IMR-90 (cell line): ENCODE data around the gene ZNF385C. TPM values are rescaled to one million over a fixed set of nuclear protein-coding genes. Genes with fewer than 3 reads are reported as not detected.
A peak's percentile ranks its signal among the peaks of the same experiment; 100 is the strongest.

Source experiments
- ATAC-seq: fragments of 200-7000 bp; cut with Tn5 transposase; 2 replicates; pipeline ENCODE4 v1.9.1; 2020; ENCODE audit warnings: low read depth, mild to moderate bottlenecking, moderate library complexity
- BruUV-seq: library from RNA; stranded (reverse); fragments of 400-500 nt; replicated peaks from 2 replicates; lab custom pipeline; 2021; lab: Mats Ljungman, UMichigan
- CTCF ChIA-PET: fragments of 300-600 bp; formaldehyde crosslinking; extraction: SDS; loops from one replicate; lab custom pipeline; 2021; ENCODE audit warnings: antibody characterized with exemption; lab: Yijun Ruan, JAX
- POLR2A ChIA-PET: fragments of 300-600 bp; sonication (Branson Sonifier 250); formaldehyde crosslinking; loops from one replicate; lab custom pipeline; 2022; ENCODE audit warnings: antibody characterized with exemption; ENCODE audit not compliant: unreplicated experiment; lab: Charles Lee
- DNase-seq: peaks from one replicate; pipeline ENCODE4 v3.0.0; 2013
- H2AFZ ChIP-seq: replicated peaks from 2 replicates; pipeline ENCODE3; 2013; ENCODE audit warnings: low read length, mild to moderate bottlenecking; ENCODE audit not compliant: poor library complexity
- H2AK5ac ChIP-seq: 2 replicates; pipeline ENCODE4 v1.6.1; 2013; ENCODE audit warnings: low read depth, low read length, inconsistent platforms
- H2AK9ac ChIP-seq: replicated peaks from 2 replicates; pipeline ENCODE3; 2013; ENCODE audit warnings: mild to moderate bottlenecking, low read depth, low read length, moderate library complexity; ENCODE audit not compliant: poor library complexity
- H2BK120ac ChIP-seq: 2 replicates; pipeline ENCODE4 v1.6.1; 2013; ENCODE audit warnings: low read depth, low read length, inconsistent platforms
- H2BK15ac ChIP-seq: 3 replicates; pipeline ENCODE4 v1.6.1; 2013; ENCODE audit warnings: low read depth, low read length, inconsistent platforms
- H2BK20ac ChIP-seq: 2 replicates; pipeline ENCODE4 v1.6.1; 2013; ENCODE audit warnings: low read depth, mild to moderate bottlenecking, inconsistent platforms, low read length, moderate library complexity
- H2BK5ac ChIP-seq: 2 replicates; pipeline ENCODE4 v1.6.1; 2013; ENCODE audit warnings: mild to moderate bottlenecking, low read depth, low read length, inconsistent platforms; ENCODE audit not compliant: poor library complexity, severe bottlenecking
- H3K14ac ChIP-seq: replicated peaks from 2 replicates; pipeline ENCODE4 v1.6.1; 2013; ENCODE audit warnings: low read depth, low read length, inconsistent platforms
- H3K18ac ChIP-seq: 2 replicates; pipeline ENCODE4 v1.6.1; 2013; ENCODE audit warnings: low read depth, low read length, control low read depth
- H3K23ac ChIP-seq: 2 replicates; pipeline ENCODE4 v1.6.1; 2013; ENCODE audit warnings: low read depth, low read length, inconsistent platforms
- H3K27ac ChIP-seq: 2 replicates; pipeline ENCODE4 v1.5.1; 2013; ENCODE audit warnings: mild to moderate bottlenecking, control low read depth, low read length; ENCODE audit not compliant: insufficient read depth
- H3K27me3 ChIP-seq: 2 replicates; pipeline ENCODE4 v1.6.1; 2013; ENCODE audit warnings: low read length; ENCODE audit not compliant: control insufficient read depth, insufficient read depth
- H3K36me3 ChIP-seq: 2 replicates; pipeline ENCODE4 v1.6.1; 2013; ENCODE audit warnings: low read length, mixed read lengths; ENCODE audit not compliant: control insufficient read depth, insufficient read depth
- H3K4ac ChIP-seq: 2 replicates; pipeline ENCODE4 v1.6.1; 2013; ENCODE audit warnings: low read depth, low read length, inconsistent platforms
- H3K4me1 ChIP-seq: 2 replicates; pipeline ENCODE4 v1.6.1; 2013; ENCODE audit warnings: low read length, mixed read lengths; ENCODE audit not compliant: control insufficient read depth, insufficient read depth
- H3K4me2 ChIP-seq: 2 replicates; pipeline ENCODE4 v1.6.1; 2013; ENCODE audit warnings: low read depth, mild to moderate bottlenecking, control low read depth, low read length, moderate library complexity
- H3K4me3 ChIP-seq: 2 replicates; pipeline ENCODE4 v1.5.1; 2013; ENCODE audit warnings: low read depth, mild to moderate bottlenecking, control low read depth, low read length, moderate library complexity; ENCODE audit not compliant: insufficient read depth
- H3K56ac ChIP-seq: 2 replicates; pipeline ENCODE4 v1.6.1; 2013; ENCODE audit warnings: low read length, inconsistent platforms; ENCODE audit not compliant: insufficient read depth; ENCODE audit errors: extremely low read depth
- H3K79me1 ChIP-seq, 2 experiments: 2 replicates each; pipeline ENCODE4 v1.6.1; 2013; ENCODE audit warnings: low read length in 2 of 2, inconsistent platforms in 1 of 2, low read depth in 1 of 2
- H3K9ac ChIP-seq: 2 replicates; pipeline ENCODE4 v1.6.1; 2013; ENCODE audit warnings: low read depth, low read length, control low read depth
- H3K9me1 ChIP-seq: 2 replicates; pipeline ENCODE4 v1.6.1; 2013; ENCODE audit warnings: low read length, inconsistent platforms; ENCODE audit not compliant: insufficient read depth
- H3K9me3 ChIP-seq: 2 replicates; pipeline ENCODE4 v1.6.1; 2013; ENCODE audit warnings: low read length; ENCODE audit not compliant: control insufficient read depth, insufficient read depth
- H4K20me1 ChIP-seq: 2 replicates; pipeline ENCODE4 v1.6.1; 2013; ENCODE audit warnings: low read length, inconsistent platforms; ENCODE audit not compliant: insufficient read depth
- H4K5ac ChIP-seq: 2 replicates; pipeline ENCODE4 v1.6.1; 2013; ENCODE audit warnings: mild to moderate bottlenecking, low read depth, low read length, control low read depth
- H4K8ac ChIP-seq, 2 experiments: 2 replicates each; pipeline ENCODE4 v1.6.1; 2013; ENCODE audit warnings: low read depth in 2 of 2, low read length in 2 of 2, control low read depth in 1 of 2, inconsistent platforms in 1 of 2
- H4K91ac ChIP-seq: 2 replicates; pipeline ENCODE4 v1.6.1; 2013; ENCODE audit warnings: low read depth, low read length, inconsistent platforms; ENCODE audit not compliant: insufficient read depth
- CEBPB ChIP-seq: IDR thresholded peaks from 2 replicates; pipeline ENCODE4 v1.6.1; 2012; ENCODE audit warnings: low read depth, low read length, improper control_type of control experiment
- CHD1 ChIP-seq: IDR thresholded peaks from 2 replicates; pipeline ENCODE4 v1.6.1; 2012; ENCODE audit warnings: low read depth, low read length, improper control_type of control experiment
- MAFK ChIP-seq: IDR thresholded peaks from 2 replicates; pipeline ENCODE4 v1.6.1; 2012; ENCODE audit warnings: low read depth, low read length, improper control_type of control experiment
- MAZ ChIP-seq: IDR thresholded peaks from 2 replicates; pipeline ENCODE4 v1.6.1; 2012; ENCODE audit warnings: low read depth, mild to moderate bottlenecking, low read length, improper control_type of control experiment, moderate library complexity, borderline replicate concordance
- MXI1 ChIP-seq: IDR thresholded peaks from 2 replicates; pipeline ENCODE4 v1.6.1; 2012; ENCODE audit warnings: low read depth, mild to moderate bottlenecking, low read length, moderate library complexity, borderline replicate concordance
- POLR2A ChIP-seq: IDR thresholded peaks from 2 replicates; pipeline ENCODE4 v1.6.1; 2012; ENCODE audit warnings: mild to moderate bottlenecking, low read depth, low read length
- RAD21 ChIP-seq: IDR thresholded peaks from 2 replicates; pipeline ENCODE4 v1.6.1; 2012; ENCODE audit warnings: low read length, improper control_type of control experiment
- RCOR1 ChIP-seq: IDR thresholded peaks from 2 replicates; pipeline ENCODE4 v1.6.1; 2012; ENCODE audit warnings: mild to moderate bottlenecking, low read length, improper control_type of control experiment; ENCODE audit not compliant: insufficient replicate concordance
- RFX5 ChIP-seq: IDR thresholded peaks from 2 replicates; pipeline ENCODE4 v1.8.0; 2012; ENCODE audit warnings: low read depth, mild to moderate bottlenecking, low read length, moderate library complexity
- SMC3 ChIP-seq: fragments of 150-350 bp; IDR thresholded peaks from 2 replicates; pipeline ENCODE4 v1.6.1; 2016; ENCODE audit warnings: low read depth, mild to moderate bottlenecking, antibody characterized with exemption, low read length, moderate library complexity
- WGBS, 2 experiments: methylation state at CpG; one replicate each; pipeline versions ENCODE4 v1.1.5 to v1.1.7; 2013; ENCODE audit warnings: missing lambda C conversion rate in 2 of 2; ENCODE audit not compliant: insufficient read length in 1 of 2; ENCODE audit errors: extremely low coverage in 2 of 2; 5-methylcytosine and 5-hydroxymethylcytosine counted together
- dilution Hi-C: fragments of 300-500 bp; cut with HindIII; formaldehyde crosslinking; loops from one replicate; pipeline ENCODE4 v1.14.3; 2018; ENCODE audit warnings: low sequenced_read_pairs; ENCODE audit not compliant: unreplicated experiment
- in situ Hi-C: fragments of 300-500 bp; cut with MboI; formaldehyde crosslinking; loops from 3 replicates; pipeline ENCODE4 v1.14.3; 2019; ENCODE audit warnings: low sequenced_read_pairs, inconsistent platforms, mixed read lengths
- intact Hi-C: fragments of 100-400 bp; cut with micrococcal nuclease; formaldehyde crosslinking; loops from 2 replicates; pipeline ENCODE4 v1.10.0; 2022
- polyA plus RNA-seq, 3 experiments: library from polyadenylated mRNA; depleted of rRNA; stranded (reverse); fragments of >200 nt; gene quantifications; 2 replicates each; pipeline ENCODE4 v1.2.3, GENCODE V29; 2012; ENCODE audit warnings: low replicate concordance in 1 of 3
- total RNA-seq: library from RNA; depleted of rRNA; stranded (reverse); fragments of >200 nt; gene quantifications from 2 replicates; pipeline ENCODE4 v1.2.3, GENCODE V29; 2012
- TF ChIP-seq, protein P1 (sequence below): conservative IDR thresholded peaks from 2 replicates; pipeline ENCODE4 v1.5.1; 2012; ENCODE audit warnings: mild to moderate bottlenecking, low read depth, low read length, improper control_type of control experiment
- TF ChIP-seq, protein P2 (sequence below): fragments of 150-350 bp; IDR thresholded peaks from 2 replicates; pipeline ENCODE4 v1.6.1; 2017; ENCODE audit warnings: mild to moderate bottlenecking, antibody characterized with exemption, low read length, low read depth
- TF ChIP-seq, protein P3 (sequence below): fragments of 150-350 bp; IDR thresholded peaks from 2 replicates; pipeline ENCODE4 v1.6.1; 2016; ENCODE audit warnings: low read depth, mild to moderate bottlenecking, low read length, moderate library complexity, borderline replicate concordance

ZNF385C gene
- total and polyA plus RNA-seq, 2 of the 4 experiments (the other 2 are of a cell fraction), result not detected

DNA sequence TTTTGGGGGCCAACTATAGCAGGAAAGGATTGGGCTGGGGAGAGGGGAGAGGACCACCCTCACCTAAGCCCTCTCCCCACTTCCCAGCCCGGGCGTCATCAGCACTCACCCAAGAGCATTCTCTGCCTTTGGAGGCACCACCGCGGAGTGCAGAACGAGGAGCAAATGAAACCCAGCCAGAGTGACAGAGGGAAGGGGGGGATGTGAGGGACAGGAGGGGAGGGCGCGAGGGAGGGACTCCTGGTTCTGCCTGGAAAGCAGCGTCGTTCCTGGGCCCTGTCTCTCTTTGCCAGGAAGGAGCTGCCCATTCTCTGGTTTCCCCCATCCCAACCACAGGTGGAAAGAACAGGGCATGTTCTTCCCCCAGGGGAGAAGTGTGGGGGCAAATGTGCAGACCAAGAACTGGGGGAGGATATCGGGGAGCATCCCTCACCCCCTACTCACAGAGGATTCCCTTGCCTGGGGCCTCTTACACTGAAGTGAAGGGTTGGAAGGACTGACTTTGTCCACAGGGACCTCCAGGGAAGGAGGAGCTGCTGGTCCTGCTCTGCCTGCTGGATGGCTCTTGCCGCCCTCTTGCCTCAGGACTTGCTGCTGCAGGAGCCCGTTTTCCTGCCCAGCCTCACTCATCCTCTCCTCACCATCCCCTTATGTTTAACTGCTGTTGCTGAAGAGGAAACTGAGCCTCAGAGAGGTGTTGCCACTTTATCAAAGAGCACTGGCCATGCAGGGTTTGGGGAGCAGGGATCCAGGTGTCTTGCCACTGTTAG is 44.4 kb downstream of the ZNF385C start:
- Histone ChIP-seq H4K91ac (no peak overlapping the region), H3K18ac (no peak overlapping the region), H4K5ac (no peak overlapping the region), H3K56ac (no peak overlapping the region), H2BK20ac (no peak overlapping the region), H3K79me1 (no peaks in the 10 kb centered on the region), H3K4me3 (no peak overlapping the region), H2AFZ (no peak overlapping the region), H3K27ac (no peak overlapping the region), H3K4ac (no peak overlapping the region), H2BK120ac (no peak overlapping the region), H4K8ac (no peak overlapping the region), H2AK9ac (no peak overlapping the region), H3K4me1 (0 out of 2 replicates have a peak, but pooled peaks cover 1% of the 10 kb centered on the region), H2BK5ac (no peak overlapping the region), H3K9me3 (no peaks in the 10 kb centered on the region), H3K27me3 (peaks cover 81% of the 10 kb centered on the region), H3K4me2 (no peak overlapping the region), H3K9me1 (peaks cover 3% of the 10 kb centered on the region; the same call in 1 of the 2 replicates), H3K9ac (no peak overlapping the region), H3K14ac (no peak overlapping the region), H3K23ac (0 out of 2 replicates have a peak overlapping the region, but pooled peaks have one; percentile 49), H3K36me3 (no peaks in the 10 kb centered on the region), H2BK15ac (no peak overlapping the region), H2AK5ac (no peak overlapping the region), H4K20me1 (no peaks in the 10 kb centered on the region)
- ChIA-PET POLR2A (no interaction called here), CTCF (no interaction called here)
- no TSS peak for BruUV-seq
- TF ChIP-seq, protein P1, sequence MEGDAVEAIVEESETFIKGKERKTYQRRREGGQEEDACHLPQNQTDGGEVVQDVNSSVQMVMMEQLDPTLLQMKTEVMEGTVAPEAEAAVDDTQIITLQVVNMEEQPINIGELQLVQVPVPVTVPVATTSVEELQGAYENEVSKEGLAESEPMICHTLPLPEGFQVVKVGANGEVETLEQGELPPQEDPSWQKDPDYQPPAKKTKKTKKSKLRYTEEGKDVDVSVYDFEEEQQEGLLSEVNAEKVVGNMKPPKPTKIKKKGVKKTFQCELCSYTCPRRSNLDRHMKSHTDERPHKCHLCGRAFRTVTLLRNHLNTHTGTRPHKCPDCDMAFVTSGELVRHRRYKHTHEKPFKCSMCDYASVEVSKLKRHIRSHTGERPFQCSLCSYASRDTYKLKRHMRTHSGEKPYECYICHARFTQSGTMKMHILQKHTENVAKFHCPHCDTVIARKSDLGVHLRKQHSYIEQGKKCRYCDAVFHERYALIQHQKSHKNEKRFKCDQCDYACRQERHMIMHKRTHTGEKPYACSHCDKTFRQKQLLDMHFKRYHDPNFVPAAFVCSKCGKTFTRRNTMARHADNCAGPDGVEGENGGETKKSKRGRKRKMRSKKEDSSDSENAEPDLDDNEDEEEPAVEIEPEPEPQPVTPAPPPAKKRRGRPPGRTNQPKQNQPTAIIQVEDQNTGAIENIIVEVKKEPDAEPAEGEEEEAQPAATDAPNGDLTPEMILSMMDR, result no peak
- TF ChIP-seq SMC3, result no peak
- TF ChIP-seq MAZ, result no peak
- TF ChIP-seq, protein P2, sequence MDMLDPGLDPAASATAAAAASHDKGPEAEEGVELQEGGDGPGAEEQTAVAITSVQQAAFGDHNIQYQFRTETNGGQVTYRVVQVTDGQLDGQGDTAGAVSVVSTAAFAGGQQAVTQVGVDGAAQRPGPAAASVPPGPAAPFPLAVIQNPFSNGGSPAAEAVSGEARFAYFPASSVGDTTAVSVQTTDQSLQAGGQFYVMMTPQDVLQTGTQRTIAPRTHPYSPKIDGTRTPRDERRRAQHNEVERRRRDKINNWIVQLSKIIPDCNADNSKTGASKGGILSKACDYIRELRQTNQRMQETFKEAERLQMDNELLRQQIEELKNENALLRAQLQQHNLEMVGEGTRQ, result no peak
- no peak for TF ChIP-seq RFX5
- TF ChIP-seq CEBPB, result no peak
- no peak for TF ChIP-seq RAD21
- no peak for TF ChIP-seq CHD1
- TF ChIP-seq MXI1, result no peak
- no peak for TF ChIP-seq MAFK
- TF ChIP-seq RCOR1, result no peak
- TF ChIP-seq, protein P3, sequence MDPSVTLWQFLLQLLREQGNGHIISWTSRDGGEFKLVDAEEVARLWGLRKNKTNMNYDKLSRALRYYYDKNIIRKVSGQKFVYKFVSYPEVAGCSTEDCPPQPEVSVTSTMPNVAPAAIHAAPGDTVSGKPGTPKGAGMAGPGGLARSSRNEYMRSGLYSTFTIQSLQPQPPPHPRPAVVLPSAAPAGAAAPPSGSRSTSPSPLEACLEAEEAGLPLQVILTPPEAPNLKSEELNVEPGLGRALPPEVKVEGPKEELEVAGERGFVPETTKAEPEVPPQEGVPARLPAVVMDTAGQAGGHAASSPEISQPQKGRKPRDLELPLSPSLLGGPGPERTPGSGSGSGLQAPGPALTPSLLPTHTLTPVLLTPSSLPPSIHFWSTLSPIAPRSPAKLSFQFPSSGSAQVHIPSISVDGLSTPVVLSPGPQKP, result no peak
- no peak for TF ChIP-seq POLR2A
- no peak for ATAC-seq
- in situ Hi-C loops (no loop called here), dilution Hi-C loops (no loop called here), intact Hi-C loops (no loop called here)
- no peak for DNase-seq
- WGBS, 2 experiments, result no CpG with 5 or more reads among the region's 12 CpGs
